ENCODE data around the gene PSMA6. TPM values are rescaled to one million over a fixed set of nuclear protein-coding genes. Genes with fewer than 3 reads are reported as not detected.

The PSMA6 gene
- total and polyA plus RNA-seq, 2 donors (not counting 1 experiment from before 2014, with no cell fraction given) = 190 to 225 TPM

DNA sequence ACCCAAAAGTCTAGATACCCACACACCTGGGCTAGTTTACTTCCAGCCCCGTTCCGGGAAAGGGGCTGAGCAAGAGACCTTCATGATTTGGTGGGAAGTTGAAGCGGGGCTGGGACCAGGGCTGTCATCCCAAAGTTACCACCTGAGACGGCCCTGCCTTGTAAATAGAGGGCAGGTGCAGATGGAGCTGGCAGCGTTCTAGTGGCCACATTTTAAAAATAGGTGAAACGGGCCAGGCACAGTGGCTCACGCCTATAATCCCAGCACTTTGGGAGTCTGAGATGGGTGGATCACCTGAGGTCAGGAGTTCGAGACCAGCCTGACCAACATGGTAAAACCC is 68.9 kb downstream of the PSMA6 start:
- Histone ChIP-seq H3K4me2 (ENCODE audit: extremely low read depth, insufficient read depth, low read length) (no peak overlapping the region), H3K79me2 (ENCODE audit: control insufficient read depth, insufficient read depth, low read length) (no peaks in the 10 kb centered on the region), H3K9me3 (ENCODE audit: control insufficient read depth, insufficient read depth, low read depth, low read length) (no peaks in the 10 kb centered on the region), H3K9ac (ENCODE audit: insufficient read depth, low read length) (no peak overlapping the region), H4K20me1 (ENCODE audit: control insufficient read depth, extremely low read depth, insufficient read depth, low read length) (no peaks in the 10 kb centered on the region), H3K4me1 (ENCODE audit: control insufficient read depth, extremely low read depth, insufficient read depth, low read length) (peaks cover 19% of the 10 kb centered on the region), H3K27ac (ENCODE audit: insufficient read depth, low read length) (no peak overlapping the region), H2AFZ (ENCODE audit: low read length) (no peak overlapping the region), H3K27me3 (ENCODE audit: control insufficient read depth, insufficient read depth, low read length) (no peaks in the 10 kb centered on the region), H3K36me3 (ENCODE audit: control insufficient read depth, insufficient read depth, low read length) (no peaks in the 10 kb centered on the region), H3K4me3 (replicated peaks in 1 of 4; ENCODE audit: control extremely low read depth in 1 of 4, insufficient read depth in 1 of 4, low read depth in 3 of 4, low read length in 4 of 4) (no peak overlapping the region)
- TF ChIP-seq CTCF (conservative IDR thresholded peaks at IDR 0.05 in 1 of 2, IDR thresholded peaks at IDR 0.05 in 1 of 2; ENCODE audit: low read depth in 1 of 2, low read length in 2 of 2) = no peak
- TF ChIP-seq EZH2 (IDR thresholded peaks at IDR 0.05; ENCODE audit: low read length, missing control alignments) = no peak
- no peak for DNase-seq (ENCODE audit: low read depth in 2 of 2)

- no peaks in the 10 kb centered on the region for H3K9me3 ChIP-seq (ENCODE audit: control insufficient read depth, insufficient read depth, low read depth, low read length)
- no peak for DNase-seq (ENCODE audit: low read depth in 2 of 2)
- no peak overlapping the region for H2AFZ ChIP-seq (ENCODE audit: low read length)
- peaks cover 27% of the 10 kb centered on the region for H3K4me1 ChIP-seq (ENCODE audit: control insufficient read depth, extremely low read depth, insufficient read depth, low read length)
- no peaks in the 10 kb centered on the region for H3K79me2 ChIP-seq (ENCODE audit: control insufficient read depth, insufficient read depth, low read length)
- no peak overlapping the region for H3K9ac ChIP-seq (ENCODE audit: insufficient read depth, low read length)
- no peaks in the 10 kb centered on the region for H4K20me1 ChIP-seq (ENCODE audit: control insufficient read depth, extremely low read depth, insufficient read depth, low read length)
- H3K36me3 ChIP-seq (ENCODE audit: control insufficient read depth, insufficient read depth, low read length) = no peaks in the 10 kb centered on the region
- H3K27ac ChIP-seq (ENCODE audit: insufficient read depth, low read length) = no peak overlapping the region
- H3K4me3 ChIP-seq (replicated peaks in 1 of 4; ENCODE audit: control extremely low read depth in 1 of 4, insufficient read depth in 1 of 4, low read depth in 3 of 4, low read length in 4 of 4) = no peak overlapping the region
- H3K4me2 ChIP-seq (ENCODE audit: extremely low read depth, insufficient read depth, low read length) = no peak overlapping the region
- TF ChIP-seq EZH2 (IDR thresholded peaks at IDR 0.05; ENCODE audit: low read length, missing control alignments) = no peak
- TF ChIP-seq CTCF (conservative IDR thresholded peaks at IDR 0.05 in 1 of 2, IDR thresholded peaks at IDR 0.05 in 1 of 2; ENCODE audit: low read depth in 1 of 2, low read length in 2 of 2) = no peak
- no peaks in the 10 kb centered on the region for H3K27me3 ChIP-seq (ENCODE audit: control insufficient read depth, insufficient read depth, low read length)
These were observed 70.3 kb downstream of the PSMA6 start for GRCh38 chr14:35362450-35362849.

DNA sequence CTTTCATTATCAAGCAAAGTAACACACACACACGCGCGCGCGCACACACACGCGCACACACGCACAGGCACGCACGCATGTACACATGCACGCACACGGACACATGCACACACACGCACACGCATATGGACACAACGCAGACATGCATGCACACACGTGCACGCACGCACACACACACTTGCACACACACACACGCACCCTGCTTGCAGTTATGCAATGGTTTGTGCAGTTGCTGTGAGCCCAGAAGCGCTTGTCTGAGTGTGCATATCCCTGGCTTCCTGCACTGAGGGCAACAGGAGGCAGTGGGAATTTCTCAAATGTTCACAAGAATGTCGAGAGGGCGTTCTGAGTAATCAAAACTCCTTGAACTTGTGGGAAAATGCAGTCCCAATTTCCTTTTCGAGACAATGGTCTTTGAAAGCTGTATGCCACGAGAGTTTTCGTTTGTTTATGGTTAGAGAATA is 70.8 kb downstream of the PSMA6 start:
- Histone ChIP-seq H3K4me1 (ENCODE audit: control insufficient read depth, extremely low read depth, insufficient read depth, low read length) (peaks cover 30% of the 10 kb centered on the region), H3K4me3 (replicated peaks in 1 of 4; ENCODE audit: control extremely low read depth in 1 of 4, insufficient read depth in 1 of 4, low read depth in 3 of 4, low read length in 4 of 4) (no peak overlapping the region), H3K27ac (ENCODE audit: insufficient read depth, low read length) (peak overlapping the region; percentile 26), H3K79me2 (ENCODE audit: control insufficient read depth, insufficient read depth, low read length) (no peaks in the 10 kb centered on the region), H3K9me3 (ENCODE audit: control insufficient read depth, insufficient read depth, low read depth, low read length) (no peaks in the 10 kb centered on the region), H2AFZ (ENCODE audit: low read length) (no peak overlapping the region), H4K20me1 (ENCODE audit: control insufficient read depth, extremely low read depth, insufficient read depth, low read length) (no peaks in the 10 kb centered on the region), H3K4me2 (ENCODE audit: extremely low read depth, insufficient read depth, low read length) (no peak overlapping the region), H3K9ac (ENCODE audit: insufficient read depth, low read length) (no peak overlapping the region), H3K36me3 (ENCODE audit: control insufficient read depth, insufficient read depth, low read length) (no peaks in the 10 kb centered on the region), H3K27me3 (ENCODE audit: control insufficient read depth, insufficient read depth, low read length) (no peaks in the 10 kb centered on the region)
- TF ChIP-seq EZH2 (IDR thresholded peaks at IDR 0.05; ENCODE audit: low read length, missing control alignments) (no peak), CTCF (conservative IDR thresholded peaks at IDR 0.05 in 1 of 2, IDR thresholded peaks at IDR 0.05 in 1 of 2; ENCODE audit: low read depth in 1 of 2, low read length in 2 of 2) (no peak)
- peak; percentile 66 to 82 for DNase-seq (ENCODE audit: low read depth in 2 of 2)
